Femur (tissue), 1 donor: ENCODE data around the gene FXR1.

Experiments
- DNase-seq: peaks from one replicate; pipeline ENCODE4 v3.0.0-alpha.2; 2017

The FXR1 gene

DNA sequence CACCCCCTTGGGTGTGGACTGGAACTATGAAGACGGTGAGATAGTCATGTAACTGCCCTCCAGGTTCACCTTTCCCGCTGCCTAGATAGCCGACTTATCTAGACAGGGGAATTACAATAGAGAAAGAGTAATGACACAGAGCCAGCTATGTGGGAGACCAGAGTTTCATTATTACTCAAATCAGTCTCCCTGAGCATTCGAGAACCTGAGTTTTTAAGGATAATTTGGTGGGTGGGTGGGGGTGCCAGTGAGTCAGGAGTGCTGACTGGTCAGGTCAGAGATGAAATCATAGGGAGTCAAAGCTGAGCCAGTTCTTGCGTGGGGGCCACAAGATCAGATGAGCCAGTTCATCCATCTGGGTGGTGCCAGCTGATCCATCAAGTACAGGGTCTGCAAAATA, 96.8 kb downstream of the FXR1 start:
- DNase-seq: no peak

DNA sequence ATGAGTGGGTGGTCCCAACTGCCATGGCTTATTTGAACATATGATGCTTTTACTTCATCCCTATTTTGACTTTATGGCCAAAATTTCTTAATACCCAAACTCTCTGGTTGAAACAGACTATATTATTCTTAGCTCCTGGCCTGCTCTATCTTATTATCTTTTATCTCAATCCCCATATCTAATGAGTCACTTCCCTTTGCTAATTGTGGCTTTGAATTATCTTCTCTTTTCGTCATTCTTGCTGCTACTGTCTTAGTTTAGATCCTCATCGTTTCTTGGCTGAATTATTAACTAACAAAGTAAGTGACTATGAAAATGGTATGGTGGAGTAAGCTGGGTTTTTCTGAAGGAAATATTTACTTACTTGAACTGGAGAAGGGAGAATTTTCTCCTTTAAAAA, 105.2 kb downstream of the FXR1 start:
- no peak for DNase-seq

DNA sequence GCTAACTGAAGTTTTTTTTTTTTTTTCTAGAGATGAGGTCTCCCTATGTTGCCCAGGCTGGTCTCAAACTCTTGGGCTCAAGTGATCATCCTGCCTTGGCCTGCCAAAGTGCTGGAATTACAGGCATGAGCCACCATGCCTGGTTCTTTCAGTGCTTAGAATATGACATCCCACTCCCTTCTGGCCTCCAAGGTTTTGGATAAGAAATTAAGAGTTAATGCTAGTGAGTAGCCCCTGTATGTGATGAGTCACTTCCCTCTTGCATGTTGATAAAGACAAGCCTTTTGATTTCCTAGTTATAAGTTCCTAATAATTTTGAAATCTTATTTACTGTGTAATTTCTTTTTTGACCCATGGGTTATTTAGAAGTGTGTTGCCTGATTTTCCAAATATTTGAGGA, 112.7 kb downstream of the FXR1 start:
- DNase-seq: no peak

DNA sequence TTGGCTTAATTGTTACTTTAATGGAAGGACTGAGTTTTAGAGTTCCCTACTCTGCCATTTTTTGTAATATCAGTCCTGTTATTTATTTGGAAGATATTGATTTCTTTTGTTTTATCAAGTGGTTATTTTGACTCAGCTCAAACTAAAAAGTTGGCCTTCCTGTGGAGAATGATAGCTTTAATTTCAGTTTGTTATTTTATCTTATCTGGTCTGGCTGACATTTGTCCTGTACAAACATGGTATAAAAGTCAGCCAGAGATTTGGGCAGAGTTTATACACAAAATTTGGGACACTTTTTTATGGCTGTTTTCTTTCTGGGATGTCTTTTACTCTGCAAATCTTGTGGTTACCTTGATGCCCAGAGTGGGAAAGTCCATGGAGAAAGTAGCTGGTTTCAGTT, 118.5 kb downstream of the FXR1 start:
- no peak for DNase-seq
